Measurements from ENCODE around the gene RNLS.

RNLS gene

DNA sequence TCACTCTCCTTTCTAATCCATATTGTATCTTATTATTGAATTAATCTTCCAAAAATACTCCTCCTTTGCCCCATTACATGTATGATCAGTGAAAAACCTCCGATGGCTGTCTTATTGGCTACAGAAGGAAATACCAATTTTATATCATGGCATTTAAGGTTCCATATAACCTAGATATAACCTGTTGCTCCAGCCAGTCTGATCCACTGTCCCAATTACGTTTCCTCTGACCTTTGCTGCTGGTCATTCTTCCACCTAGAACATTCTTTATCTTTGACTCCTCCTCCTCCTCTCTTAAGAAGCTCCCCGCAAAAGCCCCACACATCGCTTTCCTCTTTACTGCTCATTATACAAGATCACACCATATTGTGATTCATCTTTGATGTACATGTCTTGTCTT lies 161.5 kb downstream of the RNLS start:
- H3K36me3 ChIP-seq (replicated peaks; ENCODE audit: low read depth, low read length): no peaks in the 10 kb centered on the region
- no peak overlapping the region for H2AFZ ChIP-seq (ENCODE audit: low read depth, low read length)
- H3K9me3 ChIP-seq (ENCODE audit: insufficient read depth, low read length): no peaks in the 10 kb centered on the region
- H3K79me2 ChIP-seq (ENCODE audit: low read length): no peaks in the 10 kb centered on the region
- H4K20me1 ChIP-seq (ENCODE audit: insufficient read depth, low read length): no peaks in the 10 kb centered on the region
- no peak overlapping the region for H3K4me3 ChIP-seq (ENCODE audit: low read length)
- H3K4me2 ChIP-seq (ENCODE audit: low read length): no peak overlapping the region
- H3K4me1 ChIP-seq (ENCODE audit: low read length): no peaks in the 10 kb centered on the region
- H3K27me3 ChIP-seq (ENCODE audit: low read depth, low read length): no peaks in the 10 kb centered on the region
- TF ChIP-seq, protein P1, sequence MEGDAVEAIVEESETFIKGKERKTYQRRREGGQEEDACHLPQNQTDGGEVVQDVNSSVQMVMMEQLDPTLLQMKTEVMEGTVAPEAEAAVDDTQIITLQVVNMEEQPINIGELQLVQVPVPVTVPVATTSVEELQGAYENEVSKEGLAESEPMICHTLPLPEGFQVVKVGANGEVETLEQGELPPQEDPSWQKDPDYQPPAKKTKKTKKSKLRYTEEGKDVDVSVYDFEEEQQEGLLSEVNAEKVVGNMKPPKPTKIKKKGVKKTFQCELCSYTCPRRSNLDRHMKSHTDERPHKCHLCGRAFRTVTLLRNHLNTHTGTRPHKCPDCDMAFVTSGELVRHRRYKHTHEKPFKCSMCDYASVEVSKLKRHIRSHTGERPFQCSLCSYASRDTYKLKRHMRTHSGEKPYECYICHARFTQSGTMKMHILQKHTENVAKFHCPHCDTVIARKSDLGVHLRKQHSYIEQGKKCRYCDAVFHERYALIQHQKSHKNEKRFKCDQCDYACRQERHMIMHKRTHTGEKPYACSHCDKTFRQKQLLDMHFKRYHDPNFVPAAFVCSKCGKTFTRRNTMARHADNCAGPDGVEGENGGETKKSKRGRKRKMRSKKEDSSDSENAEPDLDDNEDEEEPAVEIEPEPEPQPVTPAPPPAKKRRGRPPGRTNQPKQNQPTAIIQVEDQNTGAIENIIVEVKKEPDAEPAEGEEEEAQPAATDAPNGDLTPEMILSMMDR (IDR thresholded peaks at IDR 0.05; ENCODE audit: low read depth, low read length): no peak
- H3K27ac ChIP-seq (ENCODE audit: low read length): no peak overlapping the region
- no peak overlapping the region for H3K9ac ChIP-seq (ENCODE audit: low read length)

DNA sequence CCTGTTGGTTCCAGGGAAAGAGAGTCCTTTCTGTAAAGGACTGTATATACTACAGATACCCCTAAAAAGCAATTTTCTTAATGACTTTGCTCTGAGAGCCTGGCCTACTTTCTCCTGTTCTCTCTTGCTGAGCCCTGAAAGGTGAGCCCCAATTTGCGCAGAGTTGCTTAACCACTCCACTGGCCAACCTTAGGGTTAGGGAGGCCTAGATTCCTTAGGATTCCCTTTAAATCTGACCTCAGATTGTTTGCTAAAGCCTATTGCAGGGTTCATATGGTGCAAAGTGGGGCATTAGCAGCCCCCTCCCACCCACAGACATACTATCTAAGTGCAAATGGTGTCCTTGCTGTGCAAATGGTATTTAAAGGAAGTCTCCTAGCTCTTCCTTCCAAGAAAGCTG lies 164.2 kb downstream of the RNLS start:
- no peaks in the 10 kb centered on the region for H3K79me2 ChIP-seq (ENCODE audit: low read length)
- no peak overlapping the region for H3K9ac ChIP-seq (ENCODE audit: low read length)
- no peaks in the 10 kb centered on the region for H3K9me3 ChIP-seq (ENCODE audit: insufficient read depth, low read length)
- no peak overlapping the region for H2AFZ ChIP-seq (ENCODE audit: low read depth, low read length)
- no peak overlapping the region for H3K4me2 ChIP-seq (ENCODE audit: low read length)
- H3K4me3 ChIP-seq (ENCODE audit: low read length): no peak overlapping the region
- no peaks in the 10 kb centered on the region for H3K36me3 ChIP-seq (replicated peaks; ENCODE audit: low read depth, low read length)
- no peaks in the 10 kb centered on the region for H4K20me1 ChIP-seq (ENCODE audit: insufficient read depth, low read length)
- TF ChIP-seq EZH2phosphoT487 (IDR thresholded peaks at IDR 0.05; ENCODE audit: low read depth): no peak
- TF ChIP-seq, protein P1 (IDR thresholded peaks at IDR 0.05; ENCODE audit: low read depth, low read length): no peak
- H3K4me1 ChIP-seq (ENCODE audit: low read length): no peaks in the 10 kb centered on the region
- H3K27me3 ChIP-seq (ENCODE audit: low read depth, low read length): no peaks in the 10 kb centered on the region
- no peak overlapping the region for H3K27ac ChIP-seq (ENCODE audit: low read length)

DNA sequence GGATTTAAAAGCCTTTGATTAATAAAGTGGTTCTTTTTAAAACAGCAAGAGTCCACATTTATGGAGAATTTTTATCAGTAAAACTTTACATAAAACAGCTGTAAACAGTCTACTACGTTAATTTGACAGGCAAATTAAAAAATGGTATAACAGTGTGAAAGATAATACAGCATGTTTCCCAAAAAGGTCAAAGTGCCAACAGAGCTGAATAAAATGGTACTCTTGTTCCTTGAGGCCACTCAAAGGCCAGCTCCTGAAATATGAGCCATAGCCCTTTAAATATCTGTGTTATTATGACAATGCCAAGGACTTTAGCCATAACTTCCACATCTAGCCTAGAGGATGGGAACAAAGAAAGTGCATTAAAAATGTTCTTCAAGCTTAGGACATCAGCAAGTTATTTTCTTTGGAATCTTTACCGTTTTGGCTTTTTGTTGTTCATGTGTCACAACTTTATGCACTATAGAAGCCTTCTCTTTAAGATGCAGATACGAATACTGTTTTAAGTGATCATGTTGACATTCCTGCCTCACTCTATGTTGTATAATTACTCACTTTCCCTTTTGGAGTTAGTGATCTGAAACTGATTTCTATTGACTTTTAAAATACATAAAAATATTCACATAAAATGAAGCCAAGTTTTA lies 165.6 kb downstream of the RNLS start:
- H3K4me3 ChIP-seq (ENCODE audit: low read length): no peak overlapping the region
- H3K27me3 ChIP-seq (ENCODE audit: low read depth, low read length): no peaks in the 10 kb centered on the region
- no peaks in the 10 kb centered on the region for H3K9me3 ChIP-seq (ENCODE audit: insufficient read depth, low read length)
- H3K79me2 ChIP-seq (ENCODE audit: low read length): no peaks in the 10 kb centered on the region
- no peak overlapping the region for H2AFZ ChIP-seq (ENCODE audit: low read depth, low read length)
- no peak overlapping the region for H3K9ac ChIP-seq (ENCODE audit: low read length)
- no peak overlapping the region for H3K27ac ChIP-seq (ENCODE audit: low read length)
- H3K4me2 ChIP-seq (ENCODE audit: low read length): no peak overlapping the region
- peaks cover 10% of the 10 kb centered on the region for H3K4me1 ChIP-seq (ENCODE audit: low read length)
- no peaks in the 10 kb centered on the region for H3K36me3 ChIP-seq (replicated peaks; ENCODE audit: low read depth, low read length)
- no peak for TF ChIP-seq EZH2phosphoT487 (IDR thresholded peaks at IDR 0.05; ENCODE audit: low read depth)
- TF ChIP-seq, protein P1 (IDR thresholded peaks at IDR 0.05; ENCODE audit: low read depth, low read length): no peak
- H4K20me1 ChIP-seq (ENCODE audit: insufficient read depth, low read length): no peaks in the 10 kb centered on the region

DNA sequence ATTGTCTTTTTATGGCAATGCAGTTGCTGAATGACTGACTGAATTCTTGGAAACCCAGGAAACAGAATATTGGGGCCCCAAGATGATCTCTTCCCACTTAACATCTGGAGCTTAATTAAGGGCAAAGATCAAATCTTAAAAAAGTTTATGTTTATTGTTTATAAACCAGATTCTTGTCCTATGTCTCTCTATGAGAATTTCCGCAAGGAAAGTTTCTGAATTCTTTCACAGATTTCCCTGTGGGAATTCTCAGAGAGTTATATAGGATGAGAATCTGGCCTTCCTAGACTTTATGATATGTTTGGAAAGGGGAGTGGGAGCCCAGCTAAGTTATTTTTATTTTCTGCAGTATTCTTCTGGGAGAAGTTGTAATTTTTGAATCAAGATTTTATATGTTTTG lies 166.3 kb downstream of the RNLS start:
- Histone ChIP-seq H2AFZ (ENCODE audit: low read depth, low read length) (no peak overlapping the region), H3K79me2 (ENCODE audit: low read length) (no peaks in the 10 kb centered on the region), H4K20me1 (ENCODE audit: insufficient read depth, low read length) (no peaks in the 10 kb centered on the region), H3K9me3 (ENCODE audit: insufficient read depth, low read length) (no peaks in the 10 kb centered on the region), H3K27ac (ENCODE audit: low read length) (no peak overlapping the region), H3K4me2 (ENCODE audit: low read length) (no peak overlapping the region), H3K4me1 (ENCODE audit: low read length) (peaks cover 18% of the 10 kb centered on the region), H3K36me3 (replicated peaks; ENCODE audit: low read depth, low read length) (no peaks in the 10 kb centered on the region), H3K4me3 (ENCODE audit: low read length) (no peak overlapping the region), H3K27me3 (ENCODE audit: low read depth, low read length) (no peaks in the 10 kb centered on the region), H3K9ac (ENCODE audit: low read length) (no peak overlapping the region)
- TF ChIP-seq, protein P1 (IDR thresholded peaks at IDR 0.05; ENCODE audit: low read depth, low read length): no peak
- no peak for TF ChIP-seq EZH2phosphoT487 (IDR thresholded peaks at IDR 0.05; ENCODE audit: low read depth)
